Measurements from ENCODE around the gene ZNF385D. TPM values are rescaled to one million over a fixed set of nuclear protein-coding genes. Genes with fewer than 3 reads are reported as not detected.

ZNF385D gene
- total RNA-seq, 1 experiment from 2014 or later, result not detected

DNA sequence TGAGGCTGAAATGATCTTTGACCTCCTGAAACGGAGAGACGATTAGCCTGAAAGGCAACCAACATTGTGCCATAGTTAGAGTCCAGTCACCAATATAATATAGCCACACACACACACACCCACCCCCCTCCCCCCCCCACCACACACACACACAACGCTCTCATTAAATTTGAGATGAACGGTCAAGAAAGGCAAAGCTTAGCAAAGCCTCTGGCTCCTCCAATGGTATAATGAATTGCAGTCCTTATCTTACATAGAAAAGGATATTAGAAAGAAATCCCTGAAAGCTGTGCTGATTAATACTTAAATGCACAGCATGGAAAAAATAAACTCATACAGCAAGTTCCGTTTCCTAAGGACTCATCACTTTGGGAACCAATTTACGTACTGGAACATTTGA is 876 bp upstream of the ZNF385D start:
- DNase-seq (ENCODE audit: low read depth, low spot score), result no peak
- no TSS peak for BruUV-seq (replicated peaks)
- Histone ChIP-seq H3K9ac (ENCODE audit: low read length) (no peak overlapping the region), H3K36me3 (ENCODE audit: control insufficient read depth in 1 of 2, insufficient read depth in 2 of 2, low read length in 2 of 2) (no peaks in the 10 kb centered on the region; a peak in 1 of 4 replicates), H2AFZ (ENCODE audit: low read depth, low read length, poor library complexity, severe bottlenecking) (no peak overlapping the region), H3K79me2 (ENCODE audit: insufficient read depth, low read length) (no peaks in the 10 kb centered on the region), H3K9me2 (ENCODE audit: insufficient read depth) (no peaks in the 10 kb centered on the region), H4K20me1 (ENCODE audit: insufficient read depth) (no peaks in the 10 kb centered on the region), H3K4me2 (ENCODE audit: low read length) (no peak overlapping the region), H3K27me3 (ENCODE audit: insufficient read depth, low read length) (no peaks in the 10 kb centered on the region), H3K4me3 (replicated peaks in 1 of 2; ENCODE audit: low read depth in 1 of 2, low read length in 2 of 2) (no peak overlapping the region), H3K9me3 (ENCODE audit: control insufficient read depth in 1 of 2, insufficient read depth in 1 of 2, low read depth in 1 of 2, low read length in 2 of 2) (peaks cover 14 to 16% of the 10 kb centered on the region in 2 experiments; a peak in 3 of 4 replicates), H3K4me1 (ENCODE audit: control insufficient read depth in 1 of 2, insufficient read depth in 2 of 2, low read length in 2 of 2) (no peaks in the 10 kb centered on the region), H3K27ac (ENCODE audit: low read depth, low read length) (no peak overlapping the region)
- ChIA-PET RAD21 (ENCODE audit: low non-redundant PET in 1 of 2, low total read pairs in 2 of 2, uncharacterized antibody in 2 of 2, unreplicated experiment in 2 of 2) (no interaction called here), POLR2A (no interaction called here), CTCF (no interaction called here)
- no peak for ATAC-seq
- no peak for TF ChIP-seq RAD21 (IDR thresholded peaks at IDR 0.05; ENCODE audit: low read depth)
- TF ChIP-seq SP1 (IDR thresholded peaks at IDR 0.05; ENCODE audit: low read depth), result no peak
- no peak for TF ChIP-seq POLR2A (IDR thresholded peaks at IDR 0.05; ENCODE audit: borderline replicate concordance, extremely low read depth, insufficient read depth, insufficient read length)
- TF ChIP-seq YY1 (IDR thresholded peaks at IDR 0.05; ENCODE audit: extremely low read depth, insufficient replicate concordance, low read depth, low read length), result no peak
- TF ChIP-seq ELF1 (IDR thresholded peaks at IDR 0.05; ENCODE audit: borderline replicate concordance, low read depth), result no peak
- TF ChIP-seq TCF7L2 (IDR thresholded peaks at IDR 0.05; ENCODE audit: borderline replicate concordance, extremely low read depth, insufficient read depth, insufficient read length), result no peak
- TF ChIP-seq ZNF274 (IDR thresholded peaks at IDR 0.05; ENCODE audit: low read depth, low read length), result no peak
- no peak for TF ChIP-seq ZFX (IDR thresholded peaks at IDR 0.05)
- TF ChIP-seq, protein P1, sequence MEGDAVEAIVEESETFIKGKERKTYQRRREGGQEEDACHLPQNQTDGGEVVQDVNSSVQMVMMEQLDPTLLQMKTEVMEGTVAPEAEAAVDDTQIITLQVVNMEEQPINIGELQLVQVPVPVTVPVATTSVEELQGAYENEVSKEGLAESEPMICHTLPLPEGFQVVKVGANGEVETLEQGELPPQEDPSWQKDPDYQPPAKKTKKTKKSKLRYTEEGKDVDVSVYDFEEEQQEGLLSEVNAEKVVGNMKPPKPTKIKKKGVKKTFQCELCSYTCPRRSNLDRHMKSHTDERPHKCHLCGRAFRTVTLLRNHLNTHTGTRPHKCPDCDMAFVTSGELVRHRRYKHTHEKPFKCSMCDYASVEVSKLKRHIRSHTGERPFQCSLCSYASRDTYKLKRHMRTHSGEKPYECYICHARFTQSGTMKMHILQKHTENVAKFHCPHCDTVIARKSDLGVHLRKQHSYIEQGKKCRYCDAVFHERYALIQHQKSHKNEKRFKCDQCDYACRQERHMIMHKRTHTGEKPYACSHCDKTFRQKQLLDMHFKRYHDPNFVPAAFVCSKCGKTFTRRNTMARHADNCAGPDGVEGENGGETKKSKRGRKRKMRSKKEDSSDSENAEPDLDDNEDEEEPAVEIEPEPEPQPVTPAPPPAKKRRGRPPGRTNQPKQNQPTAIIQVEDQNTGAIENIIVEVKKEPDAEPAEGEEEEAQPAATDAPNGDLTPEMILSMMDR (IDR thresholded peaks at IDR 0.05 in 2 of 3, conservative IDR thresholded peaks at IDR 0.05 in 1 of 3; ENCODE audit: borderline replicate concordance in 1 of 3, insufficient read depth in 1 of 3, low read depth in 2 of 3, low read length in 2 of 3), result no peak
- no peak for TF ChIP-seq CEBPB (IDR thresholded peaks at IDR 0.05; ENCODE audit: low read depth)
- TF ChIP-seq SRF (IDR thresholded peaks at IDR 0.05; ENCODE audit: low read depth), result no peak
- no peak for TF ChIP-seq REST (IDR thresholded peaks at IDR 0.05; ENCODE audit: low read depth)
- TF ChIP-seq, protein P2, sequence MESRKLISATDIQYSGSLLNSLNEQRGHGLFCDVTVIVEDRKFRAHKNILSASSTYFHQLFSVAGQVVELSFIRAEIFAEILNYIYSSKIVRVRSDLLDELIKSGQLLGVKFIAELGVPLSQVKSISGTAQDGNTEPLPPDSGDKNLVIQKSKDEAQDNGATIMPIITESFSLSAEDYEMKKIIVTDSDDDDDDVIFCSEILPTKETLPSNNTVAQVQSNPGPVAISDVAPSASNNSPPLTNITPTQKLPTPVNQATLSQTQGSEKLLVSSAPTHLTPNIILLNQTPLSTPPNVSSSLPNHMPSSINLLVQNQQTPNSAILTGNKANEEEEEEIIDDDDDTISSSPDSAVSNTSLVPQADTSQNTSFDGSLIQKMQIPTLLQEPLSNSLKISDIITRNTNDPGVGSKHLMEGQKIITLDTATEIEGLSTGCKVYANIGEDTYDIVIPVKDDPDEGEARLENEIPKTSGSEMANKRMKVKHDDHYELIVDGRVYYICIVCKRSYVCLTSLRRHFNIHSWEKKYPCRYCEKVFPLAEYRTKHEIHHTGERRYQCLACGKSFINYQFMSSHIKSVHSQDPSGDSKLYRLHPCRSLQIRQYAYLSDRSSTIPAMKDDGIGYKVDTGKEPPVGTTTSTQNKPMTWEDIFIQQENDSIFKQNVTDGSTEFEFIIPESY (IDR thresholded peaks at IDR 0.05; ENCODE audit: extremely low read depth, insufficient replicate concordance, low read length), result no peak
- no peak for TF ChIP-seq POLR2AphosphoS5 (IDR thresholded peaks at IDR 0.05; ENCODE audit: low read depth, low read length)
- no peak for TF ChIP-seq JUND (IDR thresholded peaks at IDR 0.05)
- TF ChIP-seq, protein P3, sequence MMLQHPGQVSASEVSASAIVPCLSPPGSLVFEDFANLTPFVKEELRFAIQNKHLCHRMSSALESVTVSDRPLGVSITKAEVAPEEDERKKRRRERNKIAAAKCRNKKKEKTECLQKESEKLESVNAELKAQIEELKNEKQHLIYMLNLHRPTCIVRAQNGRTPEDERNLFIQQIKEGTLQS (IDR thresholded peaks at IDR 0.05), result no peak
- no peak for TF ChIP-seq CBX3 (IDR thresholded peaks at IDR 0.05; ENCODE audit: low read depth)
- TF ChIP-seq EGR1 (IDR thresholded peaks at IDR 0.05; ENCODE audit: low read depth), result no peak
- no peak for TF ChIP-seq SIN3A (IDR thresholded peaks at IDR 0.05; ENCODE audit: low read depth)
- no peak for TF ChIP-seq EZH2 (IDR thresholded peaks at IDR 0.05)
- intact Hi-C loops (cut with micrococcal nuclease), result no loop called here

All from HCT116 (cell line).